IPS DF 4.7 (cell line): Measurements from ENCODE around the gene HRCT1.
"Not testable (repeated sequence)": the region's sequence is repeated elsewhere in the genome, so short reads cannot be mapped to it uniquely, and the experiment has no call there.

Experiments
- DNase-seq: peaks from one replicate; pipeline ENCODE4 v3.0.0-alpha.2; 2013; ENCODE audit warnings: low spot score; ENCODE audit errors: extremely low read depth

The HRCT1 gene

DNA sequence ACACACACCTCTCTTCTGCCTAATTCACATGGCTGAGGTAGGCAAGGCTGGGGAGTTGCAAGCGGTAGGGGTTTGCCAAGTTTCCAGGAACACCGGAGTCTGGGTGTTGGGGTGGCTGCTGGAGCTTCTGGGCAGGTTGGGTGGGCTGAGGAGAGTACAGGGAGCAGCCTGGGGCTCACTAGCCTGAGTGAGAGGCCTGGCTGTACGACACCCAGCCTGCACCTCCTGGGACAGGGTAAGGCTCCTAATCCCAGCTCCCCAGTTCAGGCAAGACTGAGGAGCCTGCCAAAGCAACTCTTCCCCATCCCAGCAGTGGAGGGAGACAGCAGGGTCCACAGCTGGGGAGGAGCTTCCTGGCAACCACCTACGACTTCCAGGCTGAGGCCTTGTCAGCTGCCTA, 11.3 kb downstream of the HRCT1 start:
- no peak for DNase-seq

GRCh38 chr9:35918780-35919179, 12.8 kb downstream of the HRCT1 start:
- DNase-seq: no peak

DNA sequence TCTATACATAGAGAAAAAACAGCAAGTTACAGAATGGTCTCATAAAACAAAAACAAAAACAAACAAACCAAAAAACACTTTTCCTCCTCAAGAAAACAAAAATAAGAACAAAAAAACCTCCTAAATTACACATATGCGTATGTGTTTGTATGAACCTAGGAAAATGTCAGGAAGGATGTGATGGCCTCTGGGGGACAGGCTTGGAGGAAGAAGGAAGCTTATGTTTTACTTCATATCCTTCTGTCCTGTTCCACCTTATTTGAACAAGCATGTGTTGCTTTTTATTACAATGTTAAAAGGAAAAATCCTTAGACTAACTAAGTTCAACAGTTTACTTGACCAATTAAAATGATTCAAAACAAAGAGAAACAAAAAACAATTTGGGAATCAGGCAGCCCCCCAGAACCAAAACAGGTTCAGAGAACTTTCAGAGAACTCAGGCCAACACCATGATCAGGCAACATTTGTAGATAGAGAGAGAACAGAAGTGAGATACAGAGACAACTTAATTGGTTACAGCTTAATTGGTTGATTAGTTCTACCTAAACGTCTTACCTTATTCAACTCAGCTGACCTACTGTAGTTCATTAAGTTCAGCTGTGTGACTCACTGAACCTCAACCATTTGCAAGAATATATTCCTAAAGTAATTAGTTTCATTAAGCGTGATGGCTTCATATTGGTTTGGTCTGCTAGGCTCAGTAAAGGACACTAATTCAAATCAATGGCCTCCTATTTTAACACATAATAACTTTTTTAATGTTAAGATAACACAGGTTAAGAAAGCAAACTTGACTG, 13.4 kb downstream of the HRCT1 start:
- DNase-seq: no peak

DNA sequence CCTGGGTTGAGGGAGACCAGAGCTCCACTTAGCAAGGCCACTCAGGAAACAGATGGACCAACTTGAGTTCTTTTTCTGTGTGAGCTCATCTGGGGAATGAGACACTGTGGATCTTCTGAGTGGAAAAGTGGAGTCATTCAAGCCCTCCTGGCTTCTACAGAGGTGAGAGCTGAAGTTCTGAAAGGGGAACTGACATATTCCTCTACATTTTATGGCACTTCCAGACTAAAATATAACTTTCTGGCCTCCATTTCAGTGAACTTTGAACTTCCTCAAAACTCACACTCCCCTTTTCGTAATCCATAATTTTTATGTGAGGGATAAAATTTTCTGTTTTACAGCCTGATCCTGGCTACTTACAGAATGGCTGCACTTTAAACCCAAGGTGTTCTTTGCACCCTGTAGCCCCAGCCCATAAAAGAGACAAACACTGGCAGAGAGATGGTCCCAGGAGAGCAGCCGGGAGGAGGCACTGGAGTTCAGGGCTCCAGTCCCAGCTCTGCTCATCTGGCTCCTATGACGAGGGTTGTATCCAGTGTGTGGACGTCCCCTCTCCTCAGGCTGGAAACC, 14.1 kb downstream of the HRCT1 start:
- DNase-seq: no peak

GRCh38 chr9:35923598-35923926, 17.6 kb downstream of the HRCT1 start:
- no peak for DNase-seq

DNA sequence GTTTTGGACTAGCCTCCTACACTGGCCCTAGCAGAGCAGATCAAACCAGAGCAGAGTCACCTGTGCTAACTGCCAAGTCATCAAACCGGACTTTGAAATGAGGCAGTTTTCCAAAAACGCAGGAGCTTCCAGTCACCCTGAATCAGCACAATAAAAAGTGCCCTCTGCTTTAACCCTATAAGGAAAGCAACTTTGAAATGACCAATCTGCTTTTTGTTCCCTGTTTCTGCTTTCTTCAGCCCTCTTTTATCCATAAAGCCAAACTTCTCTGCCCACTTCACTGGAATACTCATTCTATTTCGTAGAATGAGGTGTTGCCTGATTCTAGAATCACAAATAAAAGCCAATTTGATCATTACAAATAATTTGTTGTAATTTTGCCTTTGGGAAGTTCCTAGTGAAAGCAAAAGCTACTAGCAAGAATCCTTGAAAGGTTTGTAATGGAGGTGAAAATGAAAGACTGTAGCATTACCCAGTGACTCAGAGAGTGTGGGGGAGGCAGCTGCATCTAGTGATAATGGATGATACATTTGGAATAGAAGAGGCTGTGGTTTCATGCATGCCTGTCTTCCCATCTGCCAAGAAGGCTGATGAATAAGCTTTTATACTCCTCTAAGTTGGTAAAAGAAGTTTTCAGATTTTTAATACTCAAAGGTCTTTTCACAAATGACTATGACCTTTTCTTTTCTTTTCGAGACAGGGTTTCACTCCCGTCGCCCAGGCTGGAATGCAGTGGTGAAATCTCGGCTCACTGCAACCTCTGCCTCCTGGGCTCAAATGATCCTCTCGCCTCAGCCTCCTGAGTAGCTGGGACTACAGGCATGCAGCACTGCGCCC, 18.1 kb downstream of the HRCT1 start:
- DNase-seq: no peak

GRCh38 chr9:35928591-35929452, 22.8 kb downstream of the HRCT1 start:
- DNase-seq: no peak

DNA sequence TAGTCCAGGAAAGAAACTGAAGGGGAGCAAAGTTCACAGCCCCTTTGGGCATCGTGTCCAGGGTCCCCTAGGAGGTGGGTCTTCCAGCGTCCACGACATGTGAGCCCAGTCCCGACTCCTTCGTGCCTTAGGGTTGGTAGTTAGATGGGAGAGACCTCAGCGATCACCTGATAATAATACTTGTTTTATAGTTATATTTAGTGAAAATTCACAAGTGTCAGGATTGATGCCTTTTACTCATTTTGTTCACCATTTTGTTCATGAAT, 23.4 kb downstream of the HRCT1 start:
- DNase-seq: no peak

GRCh38 chr9:35930521-35930920, 24.5 kb downstream of the HRCT1 start:
- DNase-seq: no peak

DNA sequence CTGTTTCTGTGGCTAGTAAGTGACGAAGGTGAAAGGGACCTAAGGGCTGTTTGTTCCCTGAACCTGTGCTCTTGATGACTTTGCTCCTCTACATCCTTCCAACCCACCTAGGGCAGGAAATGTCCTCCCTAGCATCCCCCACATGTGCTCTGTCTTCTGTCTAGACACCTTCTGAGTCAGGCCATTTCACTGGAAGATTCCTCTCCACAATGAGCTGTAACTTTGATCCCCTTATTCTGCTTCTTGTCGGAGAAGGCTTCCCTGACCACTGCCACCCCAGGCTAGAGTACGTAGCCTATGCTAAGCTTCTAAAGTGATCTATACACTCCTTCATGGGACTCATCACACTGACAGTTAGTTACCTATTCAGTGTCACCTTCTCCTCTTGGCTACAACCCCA, 25.0 kb downstream of the HRCT1 start:
- DNase-seq: no peak

DNA sequence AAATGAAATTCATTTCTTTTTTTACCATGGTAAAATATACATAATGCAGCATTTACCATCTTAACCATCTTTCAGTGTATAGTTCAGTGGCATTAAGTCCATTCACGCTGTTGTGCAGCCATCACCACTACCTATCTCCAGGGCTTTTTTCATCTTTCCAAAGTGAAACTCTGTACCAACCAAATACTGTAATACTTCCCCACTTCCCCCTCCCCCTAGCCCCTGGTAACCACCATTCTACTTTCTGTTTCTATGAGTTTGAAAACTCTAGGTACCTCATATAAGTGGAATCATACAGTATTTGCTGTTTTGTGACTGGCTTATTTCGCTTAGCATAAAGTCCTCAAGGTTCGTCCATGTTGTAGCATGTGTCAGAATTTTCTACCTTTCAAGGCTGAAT, 26.7 kb downstream of the HRCT1 start:
- no peak for DNase-seq

- no peak for DNase-seq
Measured at GRCh38 chr9:35933550-35934067, 27.6 kb downstream of the HRCT1 start.

- DNase-seq: not testable (repeated sequence)
Measured at GRCh38 chr9:35934069-35934468, 28.1 kb downstream of the HRCT1 start.

- DNase-seq: no peak
Measured at GRCh38 chr9:35935261-35935660, 29.3 kb downstream of the HRCT1 start.

- no peak for DNase-seq
Measured at GRCh38 chr9:35935755-35936509, 29.9 kb downstream of the HRCT1 start.

DNA sequence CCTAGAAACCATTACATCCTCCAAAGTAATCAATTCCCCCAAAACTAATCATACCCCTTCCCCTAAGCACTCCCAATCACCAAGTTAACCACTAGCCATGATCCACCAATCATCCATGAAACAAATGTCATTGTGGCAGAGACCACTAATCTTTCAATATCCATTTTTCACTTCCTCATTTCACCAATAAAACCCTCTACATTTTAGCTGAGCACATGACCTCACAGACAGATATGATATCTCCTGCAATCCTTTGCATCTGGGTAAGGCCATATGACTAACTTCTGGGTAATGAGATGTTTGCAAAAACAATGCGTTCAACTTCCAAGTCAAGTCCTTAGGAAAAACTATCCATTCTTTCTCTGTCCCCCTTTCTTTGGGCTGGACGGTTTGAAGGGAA, 31.2 kb downstream of the HRCT1 start:
- DNase-seq: no peak

GRCh38 chr9:35938474-35939356, 32.7 kb downstream of the HRCT1 start:
- DNase-seq: no peak

DNA sequence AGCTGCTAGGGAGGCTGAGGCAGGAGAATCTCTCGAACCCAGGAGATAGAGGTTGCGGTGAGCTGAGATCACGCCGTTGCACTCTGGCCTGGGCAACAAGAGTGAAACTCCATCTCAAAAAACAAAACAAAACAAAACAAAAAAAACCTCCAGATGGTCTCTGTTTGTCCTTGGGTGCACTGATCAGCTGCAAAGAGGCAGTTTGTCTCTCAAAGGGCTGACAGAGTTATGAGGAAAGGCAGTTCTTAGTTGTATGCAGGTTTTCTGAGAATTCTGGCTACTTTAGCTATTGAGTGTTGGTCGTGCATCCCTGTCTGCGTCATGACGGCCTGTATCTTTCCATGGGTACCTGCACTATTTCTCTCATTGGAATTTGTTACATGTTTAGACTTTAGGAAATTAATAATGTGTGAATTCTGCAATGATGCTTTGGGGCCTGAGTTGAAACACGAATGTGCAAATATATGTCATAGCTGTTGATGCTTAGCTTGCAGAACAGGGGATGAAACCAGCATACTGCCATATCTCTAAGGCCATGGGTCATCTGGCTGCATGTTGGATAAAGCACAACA, 33.8 kb downstream of the HRCT1 start:
- DNase-seq: no peak
